ENCODE results near the gene USP54.
"Not testable (repeated sequence)": the region's sequence is repeated elsewhere in the genome, so short reads cannot be mapped to it uniquely, and the experiment has no call there.

GRCh38 chr10:73578927-73579326, 12.2 kb downstream of the USP54 start:
- TF ChIP-seq POLR2AphosphoS5 (IDR thresholded peaks at IDR 0.05; ENCODE audit: low read depth, low read length); POLR2A (IDR thresholded peaks at IDR 0.05; ENCODE audit: low read depth, low read length); TAF1 (IDR thresholded peaks at IDR 0.05; ENCODE audit: low read depth, low read length); PAX5 (IDR thresholded peaks at IDR 0.05; ENCODE audit: insufficient read depth, low read length, severe bottlenecking): not testable (repeated sequence)

All from GM12891 (cell line).